GM12878 (cell line): ENCODE measurements around the gene KIF12.

Source experiments
- BHLHE40 ChIP-seq, 2 experiments: fragments of 450-650 bp in 1 of 2; IDR thresholded peaks; 2 replicates each; pipeline ENCODE4 v1.6.1; 2011 to 2017; ENCODE audit warnings: low read depth in 2 of 2, borderline replicate concordance in 1 of 2, improper control_type of control experiment in 1 of 2, low read length in 1 of 2, mild to moderate bottlenecking in 1 of 2
- HDAC2 ChIP-seq: fragments of 200-600 bp; sonication (generic); IDR thresholded peaks from 2 replicates; pipeline ENCODE4 v1.6.1; 2017
- HDAC6 ChIP-seq: fragments of 200-600 bp; sonication (generic); IDR thresholded peaks from one replicate; pipeline ENCODE4 v1.8.0; 2017; ENCODE audit warnings: antibody characterized with exemption; ENCODE audit not compliant: unreplicated experiment
- POLR2A ChIP-seq: IDR thresholded peaks from 2 replicates; pipeline ENCODE4 v1.6.1; 2011; ENCODE audit warnings: low read depth, mild to moderate bottlenecking, low read length
- RELA ChIP-seq: fragments of 450-650 bp; IDR thresholded peaks from 2 replicates; pipeline ENCODE4 v1.8.0; 2014; ENCODE audit warnings: borderline replicate concordance; ENCODE audit not compliant: partially characterized antibody
- YY1 ChIP-seq: IDR thresholded peaks from 2 replicates; pipeline ENCODE4 v1.6.1; 2011; ENCODE audit warnings: low read depth, mild to moderate bottlenecking, low read length
- TF ChIP-seq, protein P1 (sequence below), 3 experiments: IDR thresholded peaks in 2 of 3; conservative IDR thresholded peaks in 1 of 3; 2 replicates each; pipeline ENCODE4 v1.5.1; 2011; ENCODE audit warnings: low read depth in 3 of 3, low read length in 3 of 3, mild to moderate bottlenecking in 3 of 3, control low read depth in 2 of 3, moderate library complexity in 2 of 3, inconsistent platforms in 1 of 3, mixed read lengths in 1 of 3; ENCODE audit not compliant: control insufficient read depth in 2 of 3, insufficient read depth in 1 of 3; ENCODE audit errors: extremely low read depth in 1 of 3
- TF ChIP-seq, protein P2 (sequence below): fragments of 450-650 bp; IDR thresholded peaks from 2 replicates; pipeline ENCODE4 v1.6.1; 2017; ENCODE audit warnings: mild to moderate bottlenecking, moderate library complexity

DNA sequence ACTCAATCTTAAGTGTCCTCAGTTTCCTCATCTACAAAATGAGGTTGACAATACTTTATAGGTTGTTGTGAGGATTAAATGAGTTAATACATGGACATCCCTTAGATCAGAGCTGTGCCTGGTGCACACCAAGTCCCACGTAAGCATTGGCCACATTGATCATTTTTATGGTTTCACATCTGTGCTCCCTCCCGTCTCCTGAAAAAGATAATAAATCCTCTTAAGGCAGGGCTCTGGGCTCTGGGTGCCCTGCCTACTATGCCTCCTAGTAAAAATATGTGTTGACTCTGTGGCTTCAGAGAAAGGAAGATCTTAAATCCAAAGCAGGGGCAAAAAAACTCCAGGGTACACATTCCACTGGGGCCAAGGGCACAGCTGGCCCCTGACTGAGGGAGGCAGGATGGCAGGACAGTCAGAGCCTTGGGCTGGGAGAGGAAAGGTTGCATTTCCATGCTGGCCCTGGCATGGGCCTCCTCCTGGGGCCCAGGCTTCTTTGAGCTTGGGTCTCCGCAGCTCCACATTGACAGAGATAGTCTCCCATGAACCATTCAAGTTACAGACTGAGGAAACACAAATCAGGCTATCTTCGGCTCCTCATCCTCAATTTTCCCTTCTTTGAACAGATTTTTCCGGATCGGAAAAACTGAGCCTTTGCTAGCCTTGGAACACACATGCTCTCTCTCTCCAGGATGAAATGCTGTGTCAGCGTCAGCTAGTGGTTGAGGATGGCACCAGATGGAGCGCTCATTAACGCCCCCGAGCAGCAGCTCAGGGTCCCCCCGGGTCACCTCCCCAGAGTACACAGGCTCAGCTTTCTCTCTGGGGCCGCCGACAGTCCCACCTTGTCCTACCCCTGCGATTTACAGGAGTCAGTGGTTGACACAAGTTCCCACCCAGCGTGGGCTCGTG is 22.4 kb upstream of the KIF12 start:
- TF ChIP-seq, protein P1, sequence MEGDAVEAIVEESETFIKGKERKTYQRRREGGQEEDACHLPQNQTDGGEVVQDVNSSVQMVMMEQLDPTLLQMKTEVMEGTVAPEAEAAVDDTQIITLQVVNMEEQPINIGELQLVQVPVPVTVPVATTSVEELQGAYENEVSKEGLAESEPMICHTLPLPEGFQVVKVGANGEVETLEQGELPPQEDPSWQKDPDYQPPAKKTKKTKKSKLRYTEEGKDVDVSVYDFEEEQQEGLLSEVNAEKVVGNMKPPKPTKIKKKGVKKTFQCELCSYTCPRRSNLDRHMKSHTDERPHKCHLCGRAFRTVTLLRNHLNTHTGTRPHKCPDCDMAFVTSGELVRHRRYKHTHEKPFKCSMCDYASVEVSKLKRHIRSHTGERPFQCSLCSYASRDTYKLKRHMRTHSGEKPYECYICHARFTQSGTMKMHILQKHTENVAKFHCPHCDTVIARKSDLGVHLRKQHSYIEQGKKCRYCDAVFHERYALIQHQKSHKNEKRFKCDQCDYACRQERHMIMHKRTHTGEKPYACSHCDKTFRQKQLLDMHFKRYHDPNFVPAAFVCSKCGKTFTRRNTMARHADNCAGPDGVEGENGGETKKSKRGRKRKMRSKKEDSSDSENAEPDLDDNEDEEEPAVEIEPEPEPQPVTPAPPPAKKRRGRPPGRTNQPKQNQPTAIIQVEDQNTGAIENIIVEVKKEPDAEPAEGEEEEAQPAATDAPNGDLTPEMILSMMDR (IDR thresholded peaks at IDR 0.05 in 2 of 3, conservative IDR thresholded peaks at IDR 0.05 in 1 of 3; ENCODE audit: control insufficient read depth in 2 of 3, extremely low read depth in 1 of 3, insufficient read depth in 1 of 3, low read depth in 3 of 3, low read length in 3 of 3): no peak
- no peak for TF ChIP-seq HDAC6
- TF ChIP-seq YY1: no peak
- TF ChIP-seq POLR2A: no peak
- no peak for TF ChIP-seq HDAC2
- TF ChIP-seq BHLHE40 (IDR thresholded peaks at IDR 0.05; ENCODE audit: borderline replicate concordance in 1 of 2, low read depth in 2 of 2, low read length in 1 of 2): no peak
- no peak for TF ChIP-seq RELA
- TF ChIP-seq, protein P2, sequence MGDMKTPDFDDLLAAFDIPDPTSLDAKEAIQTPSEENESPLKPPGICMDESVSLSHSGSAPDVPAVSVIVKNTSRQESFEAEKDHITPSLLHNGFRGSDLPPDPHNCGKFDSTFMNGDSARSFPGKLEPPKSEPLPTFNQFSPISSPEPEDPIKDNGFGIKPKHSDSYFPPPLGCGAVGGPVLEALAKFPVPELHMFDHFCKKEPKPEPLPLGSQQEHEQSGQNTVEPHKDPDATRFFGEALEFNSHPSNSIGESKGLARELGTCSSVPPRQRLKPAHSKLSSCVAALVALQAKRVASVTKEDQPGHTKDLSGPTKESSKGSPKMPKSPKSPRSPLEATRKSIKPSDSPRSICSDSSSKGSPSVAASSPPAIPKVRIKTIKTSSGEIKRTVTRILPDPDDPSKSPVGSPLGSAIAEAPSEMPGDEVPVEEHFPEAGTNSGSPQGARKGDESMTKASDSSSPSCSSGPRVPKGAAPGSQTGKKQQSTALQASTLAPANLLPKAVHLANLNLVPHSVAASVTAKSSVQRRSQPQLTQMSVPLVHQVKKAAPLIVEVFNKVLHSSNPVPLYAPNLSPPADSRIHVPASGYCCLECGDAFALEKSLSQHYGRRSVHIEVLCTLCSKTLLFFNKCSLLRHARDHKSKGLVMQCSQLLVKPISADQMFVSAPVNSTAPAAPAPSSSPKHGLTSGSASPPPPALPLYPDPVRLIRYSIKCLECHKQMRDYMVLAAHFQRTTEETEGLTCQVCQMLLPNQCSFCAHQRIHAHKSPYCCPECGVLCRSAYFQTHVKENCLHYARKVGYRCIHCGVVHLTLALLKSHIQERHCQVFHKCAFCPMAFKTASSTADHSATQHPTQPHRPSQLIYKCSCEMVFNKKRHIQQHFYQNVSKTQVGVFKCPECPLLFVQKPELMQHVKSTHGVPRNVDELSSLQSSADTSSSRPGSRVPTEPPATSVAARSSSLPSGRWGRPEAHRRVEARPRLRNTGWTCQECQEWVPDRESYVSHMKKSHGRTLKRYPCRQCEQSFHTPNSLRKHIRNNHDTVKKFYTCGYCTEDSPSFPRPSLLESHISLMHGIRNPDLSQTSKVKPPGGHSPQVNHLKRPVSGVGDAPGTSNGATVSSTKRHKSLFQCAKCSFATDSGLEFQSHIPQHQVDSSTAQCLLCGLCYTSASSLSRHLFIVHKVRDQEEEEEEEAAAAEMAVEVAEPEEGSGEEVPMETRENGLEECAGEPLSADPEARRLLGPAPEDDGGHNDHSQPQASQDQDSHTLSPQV: no peak
